HepG2 (cell line): ENCODE data around the gene BIVM. TPM values are rescaled to one million over a fixed set of nuclear protein-coding genes. Genes with fewer than 3 reads are reported as not detected.

Experiments used
- AGO1 ChIP-seq: fragments of 200-400 bp; formaldehyde crosslinking; IDR thresholded peaks from 2 replicates; pipeline ENCODE4 v1.6.1; 2017; ENCODE audit warnings: mild to moderate bottlenecking, low read depth, low read length, moderate library complexity; ENCODE audit not compliant: poor library complexity, severe bottlenecking
- CBX1 ChIP-seq: IDR thresholded peaks from one replicate; pipeline ENCODE4 v1.6.1; 2016; ENCODE audit warnings: antibody characterized with exemption, low read depth
- MTF2 ChIP-seq: sonication (generic); formaldehyde crosslinking; IDR thresholded peaks from 2 replicates; pipeline ENCODE4 v1.5.0; 2020; ENCODE audit warnings: missing genetic modification reagents, borderline replicate concordance
- MYC ChIP-seq: sonication (generic); formaldehyde crosslinking; IDR thresholded peaks from 2 replicates; pipeline ENCODE4 v1.9.0; 2021; ENCODE audit warnings: missing genetic modification reagents, borderline replicate concordance
- NRL ChIP-seq: sonication (generic); formaldehyde crosslinking; IDR thresholded peaks from 2 replicates; pipeline ENCODE4 v1.5.0; 2020; ENCODE audit warnings: missing genetic modification reagents, mild to moderate bottlenecking, moderate library complexity, borderline replicate concordance
- TBP ChIP-seq: sonication (generic); formaldehyde crosslinking; IDR thresholded peaks from 2 replicates; pipeline ENCODE4 v1.5.0; 2020; ENCODE audit warnings: missing genetic modification reagents
- ZNF20 ChIP-seq: sonication (generic); formaldehyde crosslinking; IDR thresholded peaks from 2 replicates; pipeline ENCODE4 v1.4.0; 2020; ENCODE audit warnings: mild to moderate bottlenecking, moderate library complexity, missing genetic modification reagents
- ZSCAN21 ChIP-seq: sonication (generic); formaldehyde crosslinking; IDR thresholded peaks from 2 replicates; pipeline ENCODE4 v1.8.0; 2022; ENCODE audit warnings: mild to moderate bottlenecking, missing genetic modification reagents, moderate library complexity, borderline replicate concordance
- polyA plus RNA-seq, 8 experiments: library from polyadenylated mRNA; depleted of rRNA in 3 of 8; stranded (reverse) in 7 of 8; unstranded in 1 of 8; fragments of >200 nt; fragmentation: Illumina TruSeq in 4 of 8; extraction: Trizol in 4 of 8; gene quantifications; 2 replicates each; pipeline versions ENCODE4 v1.2.1 to v1.2.3, GENCODE V29; 2011 to 2016; ENCODE audit warnings: low read depth in 4 of 8, missing spikeins in 1 of 8, mixed read lengths in 1 of 8; ENCODE audit not compliant: insufficient read depth in 1 of 8
- total RNA-seq, 5 experiments: library from RNA; depleted of rRNA; stranded (reverse); fragments of >200 nt; fragmentation: Illumina TruSeq; extraction: Trizol; gene quantifications; 2 replicates each; pipeline ENCODE4 v1.2.3, GENCODE V29; 2016; ENCODE audit warnings: low read depth in 1 of 5
- TF ChIP-seq, protein P1 (sequence below), 2 experiments: IDR thresholded peaks; 2 replicates each; pipeline ENCODE4 v1.6.1; 2011 to 2012; ENCODE audit warnings: low read length in 2 of 2, borderline replicate concordance in 1 of 2, low read depth in 1 of 2, mild to moderate bottlenecking in 1 of 2, moderate library complexity in 1 of 2
- TF ChIP-seq, protein P2 (sequence below): sonication (generic); formaldehyde crosslinking; IDR thresholded peaks from 2 replicates; pipeline ENCODE4 v1.4.0; 2020; ENCODE audit warnings: missing genetic modification reagents, mild to moderate bottlenecking, borderline replicate concordance
- TF ChIP-seq, protein P3 (sequence below): sonication (generic); IDR thresholded peaks from 2 replicates; pipeline ENCODE4 v1.6.1; 2016; ENCODE audit warnings: low read depth, borderline replicate concordance

The BIVM gene
- total and polyA plus RNA-seq, 2 of the 13 experiments (the other 11 are each of a cell fraction or from before 2014, with no cell fraction given): 10.4 to 15.8 TPM

- TF ChIP-seq, protein P1, sequence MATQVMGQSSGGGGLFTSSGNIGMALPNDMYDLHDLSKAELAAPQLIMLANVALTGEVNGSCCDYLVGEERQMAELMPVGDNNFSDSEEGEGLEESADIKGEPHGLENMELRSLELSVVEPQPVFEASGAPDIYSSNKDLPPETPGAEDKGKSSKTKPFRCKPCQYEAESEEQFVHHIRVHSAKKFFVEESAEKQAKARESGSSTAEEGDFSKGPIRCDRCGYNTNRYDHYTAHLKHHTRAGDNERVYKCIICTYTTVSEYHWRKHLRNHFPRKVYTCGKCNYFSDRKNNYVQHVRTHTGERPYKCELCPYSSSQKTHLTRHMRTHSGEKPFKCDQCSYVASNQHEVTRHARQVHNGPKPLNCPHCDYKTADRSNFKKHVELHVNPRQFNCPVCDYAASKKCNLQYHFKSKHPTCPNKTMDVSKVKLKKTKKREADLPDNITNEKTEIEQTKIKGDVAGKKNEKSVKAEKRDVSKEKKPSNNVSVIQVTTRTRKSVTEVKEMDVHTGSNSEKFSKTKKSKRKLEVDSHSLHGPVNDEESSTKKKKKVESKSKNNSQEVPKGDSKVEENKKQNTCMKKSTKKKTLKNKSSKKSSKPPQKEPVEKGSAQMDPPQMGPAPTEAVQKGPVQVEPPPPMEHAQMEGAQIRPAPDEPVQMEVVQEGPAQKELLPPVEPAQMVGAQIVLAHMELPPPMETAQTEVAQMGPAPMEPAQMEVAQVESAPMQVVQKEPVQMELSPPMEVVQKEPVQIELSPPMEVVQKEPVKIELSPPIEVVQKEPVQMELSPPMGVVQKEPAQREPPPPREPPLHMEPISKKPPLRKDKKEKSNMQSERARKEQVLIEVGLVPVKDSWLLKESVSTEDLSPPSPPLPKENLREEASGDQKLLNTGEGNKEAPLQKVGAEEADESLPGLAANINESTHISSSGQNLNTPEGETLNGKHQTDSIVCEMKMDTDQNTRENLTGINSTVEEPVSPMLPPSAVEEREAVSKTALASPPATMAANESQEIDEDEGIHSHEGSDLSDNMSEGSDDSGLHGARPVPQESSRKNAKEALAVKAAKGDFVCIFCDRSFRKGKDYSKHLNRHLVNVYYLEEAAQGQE (IDR thresholded peaks at IDR 0.05; ENCODE audit: borderline replicate concordance in 1 of 2, low read depth in 1 of 2, low read length in 2 of 2): no peak
- no peak for TF ChIP-seq MYC (CRISPR knock-in tag)
- no peak for TF ChIP-seq MTF2 (CRISPR knock-in tag)
- TF ChIP-seq, protein P2, sequence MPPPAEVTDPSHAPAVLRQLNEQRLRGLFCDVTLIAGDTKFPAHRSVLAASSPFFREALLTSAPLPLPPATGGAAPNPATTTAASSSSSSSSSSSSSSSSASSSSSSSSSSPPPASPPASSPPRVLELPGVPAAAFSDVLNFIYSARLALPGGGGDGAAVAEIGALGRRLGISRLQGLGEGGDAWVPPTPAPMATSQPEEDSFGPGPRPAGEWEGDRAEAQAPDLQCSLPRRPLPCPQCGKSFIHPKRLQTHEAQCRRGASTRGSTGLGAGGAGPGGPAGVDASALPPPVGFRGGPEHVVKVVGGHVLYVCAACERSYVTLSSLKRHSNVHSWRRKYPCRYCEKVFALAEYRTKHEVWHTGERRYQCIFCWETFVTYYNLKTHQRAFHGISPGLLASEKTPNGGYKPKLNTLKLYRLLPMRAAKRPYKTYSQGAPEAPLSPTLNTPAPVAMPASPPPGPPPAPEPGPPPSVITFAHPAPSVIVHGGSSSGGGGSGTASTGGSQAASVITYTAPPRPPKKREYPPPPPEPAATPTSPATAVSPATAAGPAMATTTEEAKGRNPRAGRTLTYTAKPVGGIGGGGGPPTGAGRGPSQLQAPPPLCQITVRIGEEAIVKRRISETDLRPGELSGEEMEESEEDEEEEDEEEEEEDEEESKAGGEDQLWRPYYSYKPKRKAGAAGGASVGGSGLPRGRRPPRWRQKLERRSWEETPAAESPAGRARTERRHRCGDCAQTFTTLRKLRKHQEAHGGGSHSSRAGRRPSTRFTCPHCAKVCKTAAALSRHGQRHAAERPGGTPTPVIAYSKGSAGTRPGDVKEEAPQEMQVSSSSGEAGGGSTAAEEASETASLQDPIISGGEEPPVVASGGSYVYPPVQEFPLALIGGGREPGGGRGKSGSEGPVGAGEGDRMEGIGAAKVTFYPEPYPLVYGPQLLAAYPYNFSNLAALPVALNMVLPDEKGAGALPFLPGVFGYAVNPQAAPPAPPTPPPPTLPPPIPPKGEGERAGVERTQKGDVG (CRISPR knock-in tag): no peak
- no peak for TF ChIP-seq ZSCAN21 (CRISPR knock-in tag)
- no peak for TF ChIP-seq CBX1
- no peak for TF ChIP-seq TBP (CRISPR knock-in tag)
- TF ChIP-seq NRL: no peak
- no peak for TF ChIP-seq ZNF20
- no peak for TF ChIP-seq AGO1
- TF ChIP-seq, protein P3, sequence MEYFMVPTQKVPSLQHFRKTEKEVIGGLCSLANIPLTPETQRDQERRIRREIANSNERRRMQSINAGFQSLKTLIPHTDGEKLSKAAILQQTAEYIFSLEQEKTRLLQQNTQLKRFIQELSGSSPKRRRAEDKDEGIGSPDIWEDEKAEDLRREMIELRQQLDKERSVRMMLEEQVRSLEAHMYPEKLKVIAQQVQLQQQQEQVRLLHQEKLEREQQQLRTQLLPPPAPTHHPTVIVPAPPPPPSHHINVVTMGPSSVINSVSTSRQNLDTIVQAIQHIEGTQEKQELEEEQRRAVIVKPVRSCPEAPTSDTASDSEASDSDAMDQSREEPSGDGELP: no peak
Measured at GRCh38 chr13:102879793-102880499, 81.0 kb downstream of the BIVM start (continued).
